SU-DHL-6 (cell line): ENCODE results near the gene GABBR1.

Experiments used
- H2AFZ ChIP-seq: fragments of 200-600 bp; sonication (generic); 2 replicates; pipeline ENCODE4 v1.6.1; 2014; ENCODE audit warnings: low read depth, mild to moderate bottlenecking, moderate library complexity, mixed read lengths, antibody characterized with exemption, low read length; ENCODE audit not compliant: severe bottlenecking
- H3F3A ChIP-seq: fragments of 200-600 bp; shearing (Covaris generic); 2 replicates; pipeline ENCODE4 v1.6.0; 2016; ENCODE audit warnings: antibody characterized with exemption, mild to moderate bottlenecking; ENCODE audit not compliant: insufficient read depth
- H3K27ac ChIP-seq: fragments of 200-600 bp; sonication (generic); 2 replicates; pipeline ENCODE4 v1.5.1; 2016; ENCODE audit warnings: low read depth, mild to moderate bottlenecking, low read length, moderate library complexity, mixed read lengths
- H3K27me3 ChIP-seq: fragments of 200-600 bp; sonication (generic), shearing (Covaris generic); 2 replicates; pipeline ENCODE4 v1.6.0; 2014; ENCODE audit warnings: mild to moderate bottlenecking, low read length
- H3K36me3 ChIP-seq: fragments of 200-600 bp; sonication (generic); 2 replicates; pipeline ENCODE4 v1.6.1; 2014; ENCODE audit warnings: mild to moderate bottlenecking, low read length, mixed read lengths
- H3K4me2 ChIP-seq: fragments of 300-600, 200-600 bp; shearing (Covaris generic), sonication (generic); 2 replicates; pipeline ENCODE4 v1.6.0; 2014; ENCODE audit warnings: low read length, low read depth, mild to moderate bottlenecking; ENCODE audit not compliant: poor library complexity, severe bottlenecking
- H3K4me3 ChIP-seq: fragments of 200-600 bp; sonication (generic); 2 replicates; pipeline ENCODE4 v1.5.1; 2014; ENCODE audit warnings: antibody characterized with exemption, low read length, mild to moderate bottlenecking, mixed read lengths; ENCODE audit not compliant: insufficient read depth, poor library complexity, severe bottlenecking
- H3K79me2 ChIP-seq: fragments of 200-600 bp; sonication (generic); 2 replicates; pipeline ENCODE4 v1.6.1; 2014; ENCODE audit warnings: mild to moderate bottlenecking, low read length, moderate library complexity; ENCODE audit not compliant: insufficient read depth
- H3K9ac ChIP-seq: fragments of 200-600 bp; sonication (generic); 2 replicates; pipeline ENCODE4 v1.7.0; 2014; ENCODE audit warnings: mild to moderate bottlenecking, low read length
- H3K9me2 ChIP-seq: fragments of 200-600 bp; sonication (generic); replicated peaks from 2 replicates; pipeline ENCODE4 v1.6.1; 2014; ENCODE audit warnings: low read length; ENCODE audit not compliant: insufficient read depth
- H3K9me3 ChIP-seq: fragments of 200-600 bp; sonication (generic); 2 replicates; pipeline ENCODE4 v1.6.1; 2014; ENCODE audit warnings: low read length, mixed read lengths; ENCODE audit not compliant: insufficient read depth
- H4K20me1 ChIP-seq: fragments of 200-600 bp; sonication (generic); 2 replicates; pipeline ENCODE4 v1.6.1; 2014; ENCODE audit warnings: low read depth, mild to moderate bottlenecking, antibody characterized with exemption, low read length, moderate library complexity, mixed read lengths
- CTCF ChIP-seq: fragments of 200-600 bp; sonication (generic); IDR thresholded peaks from one replicate; pipeline ENCODE4 v1.5.1; 2017; ENCODE audit warnings: antibody characterized with exemption, mild to moderate bottlenecking, low read length, moderate library complexity; ENCODE audit not compliant: insufficient read depth, poor library complexity, severe bottlenecking
- EZH2phosphoT487 ChIP-seq: fragments of 200-600 bp; sonication (generic), shearing (Covaris generic); conservative IDR thresholded peaks from 2 replicates; pipeline ENCODE4 v1.6.1; 2018; ENCODE audit warnings: mild to moderate bottlenecking, antibody characterized with exemption, low read length, moderate library complexity, mixed read lengths

The GABBR1 gene

GRCh38 chr6:29651413-29652197 lies 18.6 kb upstream of the GABBR1 start:
- no peak overlapping the region for H3K4me3 ChIP-seq
- no peaks in the 10 kb centered on the region for H3K79me2 ChIP-seq
- no peaks in the 10 kb centered on the region for H3K9me2 ChIP-seq
- no peak overlapping the region for H3K9ac ChIP-seq
- H3K27me3 ChIP-seq = no peaks in the 10 kb centered on the region
- no peak overlapping the region for H3K27ac ChIP-seq
- no peaks in the 10 kb centered on the region for H3K36me3 ChIP-seq
- H3K4me2 ChIP-seq = no peak overlapping the region
- no peaks in the 10 kb centered on the region for H3K9me3 ChIP-seq
- peak; percentile 74 for TF ChIP-seq CTCF
- TF ChIP-seq EZH2phosphoT487 = no peak
- H4K20me1 ChIP-seq = no peaks in the 10 kb centered on the region
- H3F3A ChIP-seq = peaks cover 3% of the 10 kb centered on the region; the same call in 1 of the 2 replicates
- no peak overlapping the region for H2AFZ ChIP-seq

- H3K27me3 ChIP-seq = no peaks in the 10 kb centered on the region
- peak overlapping the region; percentile 83 for H2AFZ ChIP-seq
- no peaks in the 10 kb centered on the region for H3K79me2 ChIP-seq
- no peaks in the 10 kb centered on the region for H3K9me2 ChIP-seq
- peak overlapping the region; percentile 9; the same call in 1 of the 2 replicates for H3K27ac ChIP-seq
- H3K4me2 ChIP-seq = peak overlapping the region; percentile 66
- H3K36me3 ChIP-seq = no peaks in the 10 kb centered on the region
- H3K9me3 ChIP-seq = no peaks in the 10 kb centered on the region
- peaks cover 3% of the 10 kb centered on the region; the same call in 1 of the 2 replicates for H3F3A ChIP-seq
- no peak for TF ChIP-seq EZH2phosphoT487
- TF ChIP-seq CTCF = peak; percentile 100
- H3K9ac ChIP-seq = peak overlapping the region; percentile 45
- H4K20me1 ChIP-seq = no peaks in the 10 kb centered on the region
- H3K4me3 ChIP-seq = peak overlapping the region; percentile 44
Observed at GRCh38 chr6:29649701-29650673, 17.0 kb upstream of the GABBR1 start.

GRCh38 chr6:29647927-29648642 lies 15.1 kb upstream of the GABBR1 start:
- no peaks in the 10 kb centered on the region for H3K9me2 ChIP-seq
- no peak overlapping the region for H3K4me2 ChIP-seq
- H3K79me2 ChIP-seq = no peaks in the 10 kb centered on the region
- H3K36me3 ChIP-seq = no peaks in the 10 kb centered on the region
- H3K4me3 ChIP-seq = no peak overlapping the region
- peaks cover 3% of the 10 kb centered on the region; the same call in 1 of the 2 replicates for H3F3A ChIP-seq
- no peaks in the 10 kb centered on the region for H3K27me3 ChIP-seq
- no peak overlapping the region for H2AFZ ChIP-seq
- H3K9ac ChIP-seq = no peak overlapping the region
- H3K9me3 ChIP-seq = no peaks in the 10 kb centered on the region
- TF ChIP-seq CTCF (peak; percentile 54), EZH2phosphoT487 (no peak)
- no peaks in the 10 kb centered on the region for H4K20me1 ChIP-seq
- H3K27ac ChIP-seq = no peak overlapping the region
